ENCODE results near the gene NACC1. TPM values are rescaled to one million over a fixed set of nuclear protein-coding genes. Genes with fewer than 3 reads are reported as not detected.
"Not testable (repeated sequence)": the region's sequence is repeated elsewhere in the genome, so short reads cannot be mapped to it uniquely, and the experiment has no call there.

Gene NACC1
- total RNA-seq, 1 experiment from 2014 or later: 126 TPM

DNA sequence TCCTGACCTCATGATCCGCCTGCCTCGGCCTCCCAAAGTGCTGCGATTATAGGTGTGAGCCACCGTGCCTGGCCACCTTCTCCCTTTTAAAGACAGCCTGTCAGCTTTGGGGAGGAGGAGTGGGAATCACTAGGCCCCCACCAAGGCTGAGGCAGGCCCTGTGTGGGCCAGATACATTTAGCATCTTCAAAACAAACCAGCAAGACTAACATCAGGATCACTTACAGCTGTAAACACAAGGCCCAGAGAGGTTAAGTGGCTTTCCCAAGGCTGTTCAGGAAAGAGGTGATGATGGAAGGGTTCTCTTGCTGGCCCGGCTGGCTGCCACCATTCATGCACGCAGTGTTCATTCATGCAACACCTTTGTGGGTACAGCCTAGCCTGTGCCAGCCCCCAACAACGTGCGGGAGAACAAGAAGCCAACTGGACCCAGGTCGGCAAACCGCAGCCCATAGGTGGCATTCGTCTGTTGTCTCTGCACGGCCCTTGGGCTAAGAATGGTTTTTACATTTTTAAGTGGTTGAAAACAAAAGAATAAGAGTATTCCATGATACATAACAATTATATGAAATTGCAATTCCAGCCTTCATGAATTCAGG lies 55.2 kb downstream of the NACC1 start:
- POLR2A ChIA-PET (ENCODE audit: low non-redundant PET): no interaction called here
- intact Hi-C loops (cut with micrococcal nuclease; ENCODE audit: unreplicated experiment): no loop called here
- CTCF ChIA-PET: no interaction called here

DNA sequence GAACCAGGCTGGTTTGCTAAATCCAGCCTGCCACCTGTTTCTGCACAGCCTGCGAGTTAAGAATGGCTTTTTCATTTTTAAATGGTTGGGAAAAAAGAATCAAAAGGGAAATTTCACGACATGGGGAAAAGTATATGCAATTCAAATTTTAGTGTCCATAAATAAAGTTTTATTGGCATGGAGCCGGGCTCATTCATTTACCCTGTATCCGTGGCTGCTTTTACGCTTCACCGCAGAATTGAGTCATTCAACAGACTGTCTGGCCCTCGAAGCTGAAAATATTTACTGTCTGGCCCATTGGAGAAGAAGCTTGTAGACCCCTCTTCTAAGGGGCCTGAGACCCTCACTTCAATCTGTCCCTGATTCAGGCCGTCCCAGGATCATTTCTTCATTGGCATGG lies 58.3 kb downstream of the NACC1 start:
- intact Hi-C loops (cut with micrococcal nuclease; ENCODE audit: unreplicated experiment): no loop called here
- ChIA-PET CTCF (no interaction called here), POLR2A (ENCODE audit: low non-redundant PET) (no interaction called here)
- TF ChIP-seq EZH2 (IDR thresholded peaks at IDR 0.05; ENCODE audit: borderline replicate concordance, low read depth, low read length, poor library complexity, severe bottlenecking): no peak
- TF ChIP-seq, protein P1, sequence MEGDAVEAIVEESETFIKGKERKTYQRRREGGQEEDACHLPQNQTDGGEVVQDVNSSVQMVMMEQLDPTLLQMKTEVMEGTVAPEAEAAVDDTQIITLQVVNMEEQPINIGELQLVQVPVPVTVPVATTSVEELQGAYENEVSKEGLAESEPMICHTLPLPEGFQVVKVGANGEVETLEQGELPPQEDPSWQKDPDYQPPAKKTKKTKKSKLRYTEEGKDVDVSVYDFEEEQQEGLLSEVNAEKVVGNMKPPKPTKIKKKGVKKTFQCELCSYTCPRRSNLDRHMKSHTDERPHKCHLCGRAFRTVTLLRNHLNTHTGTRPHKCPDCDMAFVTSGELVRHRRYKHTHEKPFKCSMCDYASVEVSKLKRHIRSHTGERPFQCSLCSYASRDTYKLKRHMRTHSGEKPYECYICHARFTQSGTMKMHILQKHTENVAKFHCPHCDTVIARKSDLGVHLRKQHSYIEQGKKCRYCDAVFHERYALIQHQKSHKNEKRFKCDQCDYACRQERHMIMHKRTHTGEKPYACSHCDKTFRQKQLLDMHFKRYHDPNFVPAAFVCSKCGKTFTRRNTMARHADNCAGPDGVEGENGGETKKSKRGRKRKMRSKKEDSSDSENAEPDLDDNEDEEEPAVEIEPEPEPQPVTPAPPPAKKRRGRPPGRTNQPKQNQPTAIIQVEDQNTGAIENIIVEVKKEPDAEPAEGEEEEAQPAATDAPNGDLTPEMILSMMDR (conservative IDR thresholded peaks at IDR 0.05; ENCODE audit: low read depth, low read length): no peak
- peak; percentile 58 for DNase-seq (ENCODE audit: low spot score)
- Histone ChIP-seq H3K27me3 (replicated peaks; ENCODE audit: insufficient read depth, low read depth, low read length, poor library complexity) (no peaks in the 10 kb centered on the region), H3K4me3 (ENCODE audit: low read depth, low read length, poor library complexity, severe bottlenecking) (no peak overlapping the region), H3K4me1 (ENCODE audit: insufficient read depth, low read length, poor library complexity, severe bottlenecking) (peaks cover 23% of the 10 kb centered on the region), H3K9me3 (ENCODE audit: low read depth, low read length, poor library complexity, severe bottlenecking) (no peaks in the 10 kb centered on the region), H3K27ac (ENCODE audit: low read depth, low read length, poor library complexity, severe bottlenecking) (peak overlapping the region; percentile 2), H3K36me3 (ENCODE audit: insufficient read depth, low read length, poor library complexity, severe bottlenecking) (no peaks in the 10 kb centered on the region)
- BruUV-seq (replicated peaks): no TSS peak

More for the DNA sequence above, 55.2 kb downstream of the NACC1 start:
- BruUV-seq (replicated peaks): no TSS peak
- Histone ChIP-seq H3K27me3 (replicated peaks; ENCODE audit: insufficient read depth, low read depth, low read length, poor library complexity) (no peaks in the 10 kb centered on the region), H3K27ac (ENCODE audit: low read depth, low read length, poor library complexity, severe bottlenecking) (peak overlapping the region; percentile 21), H3K9me3 (ENCODE audit: low read depth, low read length, poor library complexity, severe bottlenecking) (no peaks in the 10 kb centered on the region), H3K36me3 (ENCODE audit: insufficient read depth, low read length, poor library complexity, severe bottlenecking) (no peaks in the 10 kb centered on the region), H3K4me1 (ENCODE audit: insufficient read depth, low read length, poor library complexity, severe bottlenecking) (peaks cover 20% of the 10 kb centered on the region), H3K4me3 (ENCODE audit: low read depth, low read length, poor library complexity, severe bottlenecking) (no peak overlapping the region)
- TF ChIP-seq, protein P1 (conservative IDR thresholded peaks at IDR 0.05; ENCODE audit: low read depth, low read length): no peak
- TF ChIP-seq EZH2 (IDR thresholded peaks at IDR 0.05; ENCODE audit: borderline replicate concordance, low read depth, low read length, poor library complexity, severe bottlenecking): no peak
- no peak for DNase-seq (ENCODE audit: low spot score)

DNA sequence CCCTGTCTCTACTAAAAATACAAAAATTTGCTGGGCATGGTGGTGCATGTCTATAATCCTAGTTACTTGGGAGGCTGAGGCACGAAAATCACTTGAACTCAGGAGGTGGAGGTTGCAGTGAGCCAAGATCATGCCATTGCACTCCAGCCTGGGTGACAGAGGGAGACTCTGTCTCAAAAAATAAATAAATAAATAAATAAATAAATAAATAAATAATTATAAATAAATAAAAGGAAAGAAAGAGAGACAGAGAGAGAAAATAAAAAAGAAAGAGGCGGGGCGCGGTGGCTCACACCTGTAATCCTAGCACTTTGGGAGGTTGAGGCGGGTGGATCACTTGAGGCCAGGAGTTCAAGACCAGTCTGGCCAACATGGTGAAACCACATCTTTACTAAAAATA lies 59.5 kb downstream of the NACC1 start:
- peaks cover 25% of the 10 kb centered on the region for H3K4me1 ChIP-seq (ENCODE audit: insufficient read depth, low read length, poor library complexity, severe bottlenecking)
- H3K36me3 ChIP-seq (ENCODE audit: insufficient read depth, low read length, poor library complexity, severe bottlenecking); intact Hi-C loops (cut with micrococcal nuclease; ENCODE audit: unreplicated experiment); BruUV-seq (replicated peaks); H3K4me3 ChIP-seq (ENCODE audit: low read depth, low read length, poor library complexity, severe bottlenecking); DNase-seq (ENCODE audit: low spot score); H3K27ac ChIP-seq (ENCODE audit: low read depth, low read length, poor library complexity, severe bottlenecking); H3K27me3 ChIP-seq (replicated peaks; ENCODE audit: insufficient read depth, low read depth, low read length, poor library complexity); H3K9me3 ChIP-seq (ENCODE audit: low read depth, low read length, poor library complexity, severe bottlenecking); POLR2A ChIA-PET (ENCODE audit: low non-redundant PET): not testable (repeated sequence)
- CTCF ChIA-PET: interaction anchor here (1.1 kb wide), 1 partner anchor 201 kb away, joined by 3 read pairs; no protein-coding TSS in a partner anchor

DNA sequence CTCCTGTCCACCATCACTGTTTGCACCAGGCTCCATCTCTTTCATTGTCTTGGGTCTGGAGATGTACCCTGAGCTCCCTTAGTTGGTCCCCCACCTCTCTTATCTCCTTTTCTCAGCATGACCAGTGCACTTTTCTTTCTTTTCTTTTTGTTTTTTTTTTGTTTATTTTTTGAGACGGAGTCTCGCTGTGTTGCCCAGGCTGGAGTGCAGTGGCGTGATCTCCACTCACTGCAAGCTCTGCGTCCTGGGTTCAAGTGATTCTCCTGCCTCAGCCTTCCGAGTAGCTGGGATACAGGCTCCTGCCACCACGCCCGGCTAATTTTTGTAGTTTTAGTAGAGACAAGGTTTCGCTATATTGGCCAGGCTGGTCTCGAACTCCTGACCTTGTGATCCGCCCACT lies 60.2 kb downstream of the NACC1 start:
- H3K4me3 ChIP-seq (ENCODE audit: low read depth, low read length, poor library complexity, severe bottlenecking); H3K36me3 ChIP-seq (ENCODE audit: insufficient read depth, low read length, poor library complexity, severe bottlenecking); DNase-seq (ENCODE audit: low spot score); H3K27me3 ChIP-seq (replicated peaks; ENCODE audit: insufficient read depth, low read depth, low read length, poor library complexity); intact Hi-C loops (cut with micrococcal nuclease; ENCODE audit: unreplicated experiment); H3K9me3 ChIP-seq (ENCODE audit: low read depth, low read length, poor library complexity, severe bottlenecking); H3K27ac ChIP-seq (ENCODE audit: low read depth, low read length, poor library complexity, severe bottlenecking); BruUV-seq (replicated peaks); POLR2A ChIA-PET (ENCODE audit: low non-redundant PET): not testable (repeated sequence)
- CTCF ChIA-PET: interaction anchor here (1.1 kb wide), 1 partner anchor 201 kb away, joined by 3 read pairs; no protein-coding TSS in a partner anchor
- H3K4me1 ChIP-seq (ENCODE audit: insufficient read depth, low read length, poor library complexity, severe bottlenecking): peaks cover 21% of the 10 kb centered on the region

All from A673 (cell line).